Measurements from ENCODE around the gene CCDC86.

DNA sequence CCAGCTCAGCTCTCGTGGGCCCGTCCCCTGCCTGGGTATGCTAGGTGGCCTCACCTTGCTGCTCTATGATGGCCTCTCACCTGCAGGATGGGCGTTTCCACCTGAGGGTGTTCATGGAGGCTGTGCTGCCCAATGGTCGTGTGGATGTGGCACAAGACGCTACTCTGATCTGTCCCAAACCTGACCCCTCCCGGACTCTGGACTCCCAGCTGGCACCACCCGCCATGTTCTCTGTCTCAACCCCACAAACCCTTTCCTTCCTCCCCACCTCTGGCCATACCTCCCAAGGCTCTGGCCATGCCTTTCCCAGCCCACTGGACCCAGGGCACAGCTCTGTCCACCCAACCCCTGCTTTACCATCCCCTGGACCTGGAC is 27.5 kb downstream of the CCDC86 start:
- TF ChIP-seq, protein P1, sequence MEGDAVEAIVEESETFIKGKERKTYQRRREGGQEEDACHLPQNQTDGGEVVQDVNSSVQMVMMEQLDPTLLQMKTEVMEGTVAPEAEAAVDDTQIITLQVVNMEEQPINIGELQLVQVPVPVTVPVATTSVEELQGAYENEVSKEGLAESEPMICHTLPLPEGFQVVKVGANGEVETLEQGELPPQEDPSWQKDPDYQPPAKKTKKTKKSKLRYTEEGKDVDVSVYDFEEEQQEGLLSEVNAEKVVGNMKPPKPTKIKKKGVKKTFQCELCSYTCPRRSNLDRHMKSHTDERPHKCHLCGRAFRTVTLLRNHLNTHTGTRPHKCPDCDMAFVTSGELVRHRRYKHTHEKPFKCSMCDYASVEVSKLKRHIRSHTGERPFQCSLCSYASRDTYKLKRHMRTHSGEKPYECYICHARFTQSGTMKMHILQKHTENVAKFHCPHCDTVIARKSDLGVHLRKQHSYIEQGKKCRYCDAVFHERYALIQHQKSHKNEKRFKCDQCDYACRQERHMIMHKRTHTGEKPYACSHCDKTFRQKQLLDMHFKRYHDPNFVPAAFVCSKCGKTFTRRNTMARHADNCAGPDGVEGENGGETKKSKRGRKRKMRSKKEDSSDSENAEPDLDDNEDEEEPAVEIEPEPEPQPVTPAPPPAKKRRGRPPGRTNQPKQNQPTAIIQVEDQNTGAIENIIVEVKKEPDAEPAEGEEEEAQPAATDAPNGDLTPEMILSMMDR (IDR thresholded peaks at IDR 0.05; ENCODE audit: borderline replicate concordance, extremely low read depth, low read length, poor library complexity, severe bottlenecking) = no peak
- no peak for TF ChIP-seq EZH2 (IDR thresholded peaks at IDR 0.05; ENCODE audit: borderline replicate concordance, low read depth, low read length, severe bottlenecking)
